COLO668 (cell line): ENCODE data around the gene CACNA1A.
"Not testable (repeated sequence)": the region's sequence is repeated elsewhere in the genome, so short reads cannot be mapped to it uniquely, and the experiment has no call there.

Experiments used
- DNase-seq: peaks from one replicate; lab custom pipeline; 2025; ENCODE audit not compliant: unreplicated experiment; lab: John Stamatoyannopoulos, UW

The CACNA1A gene

DNA sequence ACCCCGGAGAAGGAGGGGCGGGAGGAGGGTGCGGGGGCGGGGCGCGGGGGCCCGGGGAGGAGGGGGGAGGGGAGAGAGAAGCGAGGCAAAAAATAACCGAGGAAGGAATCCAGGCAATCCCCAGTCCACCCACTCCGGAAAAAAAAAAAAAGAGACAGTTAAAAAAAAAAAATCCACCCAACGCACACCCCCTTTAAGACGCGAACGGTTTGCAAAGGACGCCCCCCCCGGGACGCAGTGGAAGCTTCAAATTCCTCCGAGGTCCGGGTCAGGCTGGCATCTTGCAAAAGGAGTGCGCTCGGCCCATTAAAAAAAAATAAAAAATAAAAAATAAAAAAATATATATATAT lies at the start of gene CACNA1A:
CACNA1A (minus strand) TSS at position 9 of the 350 bp plus-strand sequence. CDS start 255 bp downstream, outside the sequence.
- no peak for DNase-seq

DNA sequence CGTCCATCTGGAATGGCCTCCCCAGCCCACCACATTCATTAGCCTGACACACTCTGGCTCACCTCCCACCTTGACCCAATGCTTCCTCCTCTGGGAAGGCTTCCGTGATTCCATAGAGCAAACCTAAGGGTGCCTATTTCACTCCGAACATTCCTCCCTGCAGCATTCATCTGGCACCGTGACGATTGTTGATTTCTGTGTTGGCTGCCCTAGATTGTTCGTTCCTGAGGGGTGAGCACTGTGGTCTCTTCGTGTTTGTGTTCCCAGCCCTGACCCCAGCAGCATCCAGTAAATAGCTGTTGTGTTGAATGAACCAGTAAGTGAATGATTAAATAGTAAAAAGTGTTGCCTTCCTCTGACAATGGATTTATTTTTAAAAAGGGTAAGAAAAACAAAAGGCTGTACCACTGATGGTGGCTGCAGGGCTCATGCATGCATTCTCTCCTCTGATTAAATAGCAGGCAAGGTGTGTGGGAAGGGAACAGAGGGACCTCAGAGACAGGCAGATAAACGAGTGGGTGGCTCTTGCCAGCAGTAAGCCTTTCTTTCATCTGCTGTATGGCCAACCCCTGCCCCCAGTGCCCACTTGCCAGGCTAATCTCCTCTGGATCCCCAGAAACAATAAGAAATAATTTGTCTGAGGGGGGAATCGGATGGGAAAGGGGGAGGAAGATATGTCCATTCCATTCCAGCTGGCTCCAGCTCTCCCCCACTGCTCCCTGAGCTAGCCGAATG lies 48.4 kb upstream of the CACNA1A start:
- no peak for DNase-seq

DNA sequence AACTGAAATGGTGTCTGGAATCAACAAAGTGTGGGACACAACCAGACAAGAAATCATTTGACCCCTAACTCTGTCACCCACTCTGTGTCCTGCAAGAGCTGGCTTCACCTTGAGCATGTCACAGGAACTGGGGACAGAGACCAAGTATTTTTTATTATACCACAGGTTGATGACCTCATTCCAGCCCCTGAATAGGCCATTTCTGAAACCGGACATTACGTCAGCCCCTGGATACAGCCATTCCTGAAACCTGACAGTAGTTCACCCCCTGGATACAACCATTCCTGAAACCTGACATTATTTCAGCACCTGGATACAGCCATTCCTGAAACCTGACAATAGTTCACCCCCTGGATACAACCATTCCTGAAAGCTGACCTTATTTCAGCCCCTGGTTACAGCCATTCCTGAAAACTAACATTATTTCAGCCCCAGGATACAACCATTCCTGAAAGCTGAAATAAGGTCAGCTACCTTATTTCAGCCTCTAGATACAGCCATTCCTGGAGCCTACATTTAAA lies 47.7 kb upstream of the CACNA1A start:
- DNase-seq, result no peak

DNA sequence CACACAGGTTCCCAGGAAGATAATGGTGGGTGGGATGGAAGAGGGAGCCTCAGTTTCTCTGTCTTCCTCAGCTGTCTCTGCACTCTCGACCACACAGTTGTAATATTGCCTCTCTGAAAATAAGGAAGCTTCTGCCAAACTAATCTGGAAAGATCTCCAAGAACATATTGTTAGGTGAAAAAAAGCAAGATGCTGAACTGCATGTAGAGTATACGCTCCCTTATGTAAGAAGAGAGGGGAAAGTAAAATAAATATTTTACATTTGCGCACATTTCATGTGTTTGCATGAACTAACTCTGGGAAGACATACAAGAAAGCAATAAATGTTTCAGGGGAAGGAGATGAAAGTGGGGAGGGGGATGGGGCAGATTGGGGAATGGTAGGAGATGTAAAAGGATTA lies 41.9 kb upstream of the CACNA1A start:
- DNase-seq, result no peak

DNA sequence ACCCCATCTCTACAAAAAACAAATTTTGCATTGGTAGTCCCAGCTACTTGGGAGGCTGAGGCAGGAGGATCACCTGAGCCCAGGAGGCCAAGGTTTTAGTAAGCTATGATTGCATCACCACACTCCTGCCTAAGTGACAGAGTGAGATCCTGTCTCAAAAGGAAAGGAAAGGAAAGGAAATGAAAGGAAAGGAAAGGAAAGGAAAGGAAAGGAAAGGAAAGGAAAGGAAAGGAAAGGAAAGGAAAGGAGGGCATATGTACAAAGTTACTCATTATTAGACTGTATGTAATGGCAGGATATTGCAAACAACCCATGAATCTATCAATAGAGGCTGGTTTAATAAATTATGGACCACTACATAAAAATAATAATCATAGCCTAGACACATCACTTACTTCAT lies 40.8 kb upstream of the CACNA1A start:
- DNase-seq, result no peak

DNA sequence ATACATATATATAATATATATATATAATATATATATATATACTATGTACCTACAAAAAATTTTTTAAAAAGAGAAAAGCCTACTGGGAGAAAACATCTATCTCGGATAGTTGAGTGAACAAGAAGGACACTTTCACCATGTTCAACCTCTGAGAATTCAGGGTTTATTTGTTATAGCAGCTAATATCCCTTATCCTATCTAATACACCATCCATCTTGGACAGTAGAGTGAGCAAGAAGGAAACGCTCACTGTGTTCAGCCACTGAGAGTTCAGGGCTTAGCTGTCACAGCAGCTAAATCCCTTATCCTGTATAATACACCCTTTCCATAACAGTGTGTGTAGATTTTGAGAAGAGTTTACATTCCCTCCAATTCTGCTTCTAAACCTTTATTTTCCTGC lies 38.1 kb upstream of the CACNA1A start:
- no peak for DNase-seq

DNA sequence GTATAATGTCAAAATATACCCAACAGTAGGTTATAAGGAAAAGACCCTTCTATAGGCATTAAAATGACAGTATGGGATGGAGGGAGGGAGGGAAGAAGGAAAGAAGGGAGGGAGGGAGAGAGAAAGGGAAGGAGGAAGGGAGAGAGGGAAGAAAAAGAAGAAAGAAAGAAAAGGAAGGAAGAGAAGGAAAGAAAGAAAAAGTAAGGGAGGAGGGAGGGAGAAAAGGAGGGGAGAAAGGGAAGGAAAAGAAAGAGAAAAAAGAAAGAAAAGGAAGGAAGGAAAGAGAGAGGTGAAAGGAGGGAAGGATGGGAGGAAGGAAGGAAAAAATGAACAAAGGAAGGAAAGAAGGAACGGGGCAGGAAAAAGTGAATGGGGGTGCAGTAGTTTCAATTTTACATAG lies 35.3 kb upstream of the CACNA1A start:
- DNase-seq, result no peak

DNA sequence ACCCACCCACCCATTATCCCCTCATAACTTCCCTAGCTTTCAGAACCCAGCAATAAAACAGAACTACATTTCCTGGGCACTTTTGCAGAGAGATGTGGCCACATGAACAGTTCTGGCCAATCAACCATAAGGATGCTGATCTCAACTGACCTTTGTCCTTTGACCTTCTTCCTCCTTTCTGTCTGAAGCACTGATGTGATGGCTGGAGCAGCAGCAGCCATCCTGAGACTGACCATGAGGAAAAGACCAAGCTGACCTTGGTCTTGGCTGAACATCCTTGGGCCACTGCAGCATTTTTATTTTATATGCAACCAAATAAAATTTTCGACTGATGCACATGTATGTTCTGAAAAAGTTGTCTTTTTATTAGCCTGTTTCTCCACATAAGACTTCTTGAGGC lies 33.1 kb upstream of the CACNA1A start:
- no peak for DNase-seq

DNA sequence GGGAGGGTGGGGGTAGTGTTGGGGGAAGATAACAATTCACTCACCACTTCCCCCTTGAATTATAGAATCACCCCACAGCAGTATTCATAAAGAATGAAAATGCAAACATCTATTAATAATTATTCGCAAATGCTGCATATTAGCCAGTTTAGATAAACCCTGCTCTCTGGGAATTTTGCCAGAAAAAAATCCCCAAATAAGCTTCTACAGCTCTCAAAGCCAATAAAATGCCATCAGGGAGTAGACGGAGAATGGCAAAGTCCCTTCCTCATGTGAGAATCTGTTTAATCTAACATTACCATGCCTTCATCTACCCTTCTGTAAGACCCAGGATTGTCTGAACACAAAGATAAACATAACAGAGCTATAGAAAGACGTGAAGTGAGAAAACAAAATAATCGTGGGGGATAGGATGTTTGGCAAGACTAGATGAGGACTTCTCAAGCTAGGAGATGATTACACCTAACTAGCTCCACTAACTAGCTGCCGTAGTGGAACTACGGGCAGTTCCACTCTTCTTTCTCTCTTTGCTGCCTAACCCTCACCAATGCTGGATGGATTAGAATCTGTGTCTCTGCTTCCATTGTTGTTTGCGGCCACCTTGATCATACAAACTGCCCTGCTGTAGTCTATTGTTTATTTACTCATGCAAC lies 32.4 kb upstream of the CACNA1A start:
- no peak for DNase-seq

DNA sequence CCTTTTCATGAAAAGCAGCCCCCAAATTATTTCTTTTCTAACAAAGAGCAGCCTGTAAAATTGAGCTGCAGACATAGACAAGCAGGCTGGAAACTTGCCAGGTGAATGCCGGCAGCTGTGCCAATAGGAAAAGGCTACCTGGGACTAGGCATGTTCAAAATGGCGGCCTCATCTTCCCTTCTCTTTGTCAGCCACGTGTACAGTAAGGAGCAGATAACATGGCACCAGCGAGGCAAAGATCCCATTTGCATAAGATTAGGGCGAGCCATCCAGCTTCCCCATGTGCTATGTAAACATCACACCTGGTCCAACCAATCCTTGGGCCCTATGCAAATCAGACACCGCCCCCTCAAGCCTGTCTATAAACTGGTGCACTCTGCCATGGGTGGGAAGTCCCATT lies 31.2 kb upstream of the CACNA1A start:
- peak; percentile 43 for DNase-seq

DNA sequence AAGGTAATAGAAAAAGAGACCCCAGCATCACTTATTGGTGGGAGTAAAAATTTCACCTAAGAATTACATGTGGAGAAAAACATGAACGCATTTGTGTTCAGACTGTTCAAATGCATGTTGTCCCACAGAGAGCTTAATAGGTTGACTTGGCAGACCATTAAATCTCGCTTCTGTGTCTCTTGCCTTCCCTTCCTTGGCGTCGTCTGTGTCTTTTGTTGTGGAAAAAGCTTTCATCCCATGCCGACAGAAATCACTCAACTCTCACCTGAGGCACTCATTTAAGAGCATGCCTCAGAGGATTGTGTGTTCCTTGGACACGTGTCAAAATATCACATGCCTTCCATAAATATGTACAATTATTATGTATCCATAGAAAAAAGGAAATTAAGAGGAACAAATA lies 24.4 kb upstream of the CACNA1A start:
- no peak for DNase-seq

DNA sequence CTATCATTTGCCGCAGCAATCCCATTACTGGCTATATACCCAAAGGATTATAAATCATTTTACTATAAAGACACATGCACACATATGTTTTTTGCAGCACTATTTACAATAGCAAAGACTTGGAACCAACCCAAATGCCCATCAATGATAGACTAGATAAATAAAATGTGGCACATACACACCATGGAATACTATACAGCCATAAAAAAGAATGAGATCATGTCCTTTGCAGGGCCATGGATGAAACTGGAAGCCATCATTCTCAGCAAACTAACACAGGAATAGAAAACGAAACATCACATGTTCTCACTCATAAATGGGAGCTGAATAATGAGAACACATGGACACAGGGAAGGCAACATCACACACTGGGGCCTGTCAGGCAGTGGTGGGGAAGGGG lies 23.4 kb upstream of the CACNA1A start:
- not testable (repeated sequence) for DNase-seq

DNA sequence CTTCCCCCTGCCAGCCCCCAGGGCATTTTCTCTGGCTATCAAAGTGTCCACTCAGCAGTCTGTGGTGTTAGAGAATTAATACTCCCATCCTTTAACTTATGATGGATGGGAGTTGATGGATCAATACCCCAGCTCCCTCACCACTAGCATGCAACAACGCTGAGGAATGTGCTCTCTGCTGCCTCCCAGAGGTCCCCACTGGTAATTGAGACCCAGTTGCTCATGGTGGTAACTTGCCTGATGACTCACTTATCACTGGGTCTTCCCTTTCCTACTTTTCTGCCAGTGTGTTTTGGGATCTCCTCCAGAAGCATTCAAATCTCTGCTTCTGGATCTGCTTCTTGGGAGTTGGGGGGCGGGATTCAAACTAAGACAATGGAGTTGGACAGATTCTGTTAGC lies 20.3 kb upstream of the CACNA1A start:
- DNase-seq, result peak; percentile 37

DNA sequence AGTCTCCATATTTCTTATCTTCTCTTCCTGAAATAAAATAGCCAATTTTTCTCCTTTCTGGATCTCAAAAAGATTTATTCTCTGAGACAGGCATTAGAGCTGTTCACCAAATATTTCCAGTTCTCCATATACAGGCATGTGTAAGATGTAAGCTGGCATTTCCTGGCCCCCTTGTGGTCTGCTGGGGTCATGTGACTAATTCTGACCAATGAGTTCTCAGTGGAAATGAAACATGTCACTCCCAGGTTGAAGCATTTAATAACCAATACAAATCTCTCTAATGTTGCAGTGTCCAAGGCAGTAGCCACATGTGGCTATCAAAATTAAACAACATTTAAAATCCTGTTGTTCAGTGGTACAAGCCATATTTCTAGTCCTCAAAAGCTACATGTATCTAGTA lies 14.8 kb upstream of the CACNA1A start:
- no peak for DNase-seq

DNA sequence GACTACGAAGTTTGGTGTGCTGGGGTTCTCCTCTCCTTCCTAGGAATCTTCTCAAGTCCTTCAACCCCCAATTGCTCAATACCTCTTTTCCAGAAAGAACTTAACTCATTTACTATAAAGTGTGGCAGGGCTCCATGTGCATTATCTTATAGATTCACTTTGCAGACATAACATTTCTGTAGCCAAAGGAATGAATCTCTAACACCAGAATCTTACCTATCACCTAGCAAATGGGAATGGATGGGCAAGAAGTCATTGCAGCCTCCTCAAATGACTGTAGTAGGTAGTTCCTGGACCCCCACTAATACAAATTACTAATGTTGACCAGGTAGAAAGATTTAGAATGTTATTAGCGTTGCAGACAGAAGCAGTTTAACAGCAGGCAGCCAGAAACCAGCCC lies 5.7 kb upstream of the CACNA1A start:
- no peak for DNase-seq

DNA sequence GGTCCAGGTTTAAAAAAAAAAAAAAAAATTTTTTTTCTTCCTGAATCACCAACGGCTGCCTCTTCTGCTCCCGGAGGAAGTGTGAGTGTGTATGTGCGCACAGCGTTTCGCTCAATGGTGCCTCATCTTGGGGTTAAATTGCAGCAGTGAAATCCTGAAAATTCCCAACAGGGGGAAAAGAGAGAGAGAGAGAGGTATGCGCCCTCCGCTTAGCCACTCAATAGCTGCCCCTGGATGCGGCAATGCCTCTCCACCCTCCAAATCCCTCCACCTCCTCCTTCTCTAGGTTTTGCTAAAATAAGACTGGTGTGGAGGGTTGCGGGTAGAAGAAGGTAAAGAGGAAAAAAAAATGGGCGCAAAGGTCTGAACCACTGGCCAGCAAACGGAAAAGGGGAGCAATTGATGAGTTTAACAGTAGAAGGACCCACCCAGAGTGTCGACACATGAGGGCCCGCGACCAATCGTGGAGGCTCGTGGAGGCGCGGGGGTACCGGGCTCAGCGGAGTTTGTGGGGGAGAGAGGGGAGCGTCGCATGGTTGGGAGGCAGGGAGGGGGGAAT lies 853 bp upstream of the CACNA1A start:
- no peak for DNase-seq

DNA sequence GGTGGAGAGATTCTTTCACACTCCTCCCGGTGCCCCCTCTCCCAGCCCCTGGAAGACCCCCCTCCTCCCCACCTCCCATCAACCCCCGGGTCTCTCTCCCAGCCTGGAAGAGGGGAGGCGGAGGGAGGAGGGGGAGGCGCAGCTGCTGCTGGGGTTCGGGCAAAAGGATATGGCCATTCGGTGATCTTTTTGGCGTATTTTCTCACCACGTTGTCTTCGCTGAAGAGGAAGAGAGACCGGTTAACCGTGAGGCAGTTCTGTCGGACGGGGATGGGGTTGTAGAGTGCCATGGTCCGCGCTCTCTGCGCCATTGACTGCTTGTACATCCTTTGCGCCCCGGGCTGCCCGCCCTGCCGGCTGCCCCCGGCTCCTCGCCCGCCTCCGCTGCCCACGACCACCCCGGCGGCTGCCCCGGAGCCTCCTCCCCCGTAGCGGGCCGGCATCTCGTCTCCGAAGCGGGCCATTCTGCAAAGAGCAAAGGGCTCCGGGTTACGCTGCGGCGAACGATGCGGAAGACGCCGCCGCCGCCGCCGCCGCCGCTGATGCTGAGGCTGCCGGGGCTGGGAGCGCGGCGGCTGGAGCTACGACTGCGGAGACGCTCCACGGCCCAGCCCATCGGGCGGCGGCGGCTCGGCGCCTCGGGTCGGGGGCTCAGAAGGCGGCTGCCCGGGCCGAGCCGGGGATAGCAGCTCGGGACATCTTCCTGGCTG lies 363 bp downstream of the CACNA1A start:
- DNase-seq, result no peak

DNA sequence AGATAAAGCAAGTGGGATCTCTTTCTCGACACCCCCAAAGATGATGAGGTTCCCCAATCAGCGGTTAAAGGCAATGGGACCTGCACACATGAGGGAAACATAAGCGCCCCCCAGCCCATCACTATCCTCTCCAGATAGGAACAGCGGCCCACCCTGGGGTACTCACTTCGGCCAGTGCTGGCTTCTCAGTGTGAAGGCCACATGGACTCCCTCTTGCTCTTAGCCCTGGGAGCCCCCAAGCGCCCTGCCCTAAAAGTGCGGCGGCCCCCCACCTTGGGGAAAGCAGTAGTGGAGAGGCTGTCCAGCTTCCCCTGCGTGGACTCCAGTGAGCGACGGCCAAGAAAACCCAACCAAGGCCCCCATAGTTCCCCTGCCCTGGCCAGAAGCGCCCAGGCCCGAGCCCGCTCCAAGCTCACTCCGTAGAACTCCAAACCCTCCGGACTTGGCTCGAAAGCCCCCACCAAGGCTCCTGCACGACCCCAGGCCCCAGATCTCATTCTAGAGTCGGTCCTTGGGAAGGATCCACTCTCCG lies 1.0 kb downstream of the CACNA1A start:
- DNase-seq, result no peak

DNA sequence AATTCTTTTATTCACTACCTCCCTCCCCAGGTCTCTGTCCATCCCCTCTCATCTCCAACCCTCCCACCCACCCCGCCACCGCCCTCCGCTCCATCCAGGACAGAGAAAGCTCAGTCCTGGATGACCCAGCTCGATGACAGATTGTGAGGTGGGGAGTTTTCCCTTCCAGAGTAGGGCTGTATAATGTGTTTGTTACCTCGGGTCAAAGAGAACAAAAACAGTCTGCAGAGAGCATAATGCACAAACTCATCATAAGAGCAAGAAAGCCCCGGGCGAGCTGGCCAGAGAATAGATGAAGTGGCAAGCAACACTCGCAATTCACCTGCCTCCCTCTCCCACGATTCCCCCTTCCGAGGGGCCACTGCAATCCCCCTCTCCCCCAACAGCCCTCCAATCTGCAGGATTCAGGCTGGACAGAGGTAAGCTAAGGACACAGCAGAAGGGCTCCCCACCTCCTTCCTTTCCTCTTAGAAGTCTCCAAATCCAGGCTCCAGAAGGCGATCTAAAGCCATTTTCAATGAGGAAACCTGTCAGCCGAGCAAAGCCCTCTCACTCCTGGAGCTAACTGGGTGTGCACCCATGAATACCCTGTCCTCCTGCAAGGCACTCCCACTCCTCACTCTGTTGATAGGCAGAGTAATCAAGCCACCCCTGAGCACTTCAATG lies 2.6 kb downstream of the CACNA1A start:
- DNase-seq, result no peak

DNA sequence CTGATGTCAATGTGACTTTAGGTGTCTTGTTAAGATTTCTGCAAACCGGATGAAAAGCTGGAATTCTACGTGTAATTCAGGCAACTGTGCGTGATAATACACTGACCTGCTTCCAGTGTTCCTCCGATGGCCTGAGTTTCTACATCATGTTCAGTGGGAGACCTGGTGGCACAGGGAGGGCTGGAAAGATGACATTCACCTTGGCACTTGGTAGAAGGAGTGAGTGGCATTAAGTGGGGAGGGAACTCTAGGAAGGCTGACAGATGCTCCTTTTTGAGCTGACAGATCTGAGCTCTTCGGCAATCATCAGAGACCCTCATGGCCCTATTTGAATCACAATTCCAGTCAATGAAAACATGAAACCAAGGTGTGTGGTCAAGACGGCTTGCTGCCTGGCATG lies 4.0 kb downstream of the CACNA1A start:
- DNase-seq, result no peak

DNA sequence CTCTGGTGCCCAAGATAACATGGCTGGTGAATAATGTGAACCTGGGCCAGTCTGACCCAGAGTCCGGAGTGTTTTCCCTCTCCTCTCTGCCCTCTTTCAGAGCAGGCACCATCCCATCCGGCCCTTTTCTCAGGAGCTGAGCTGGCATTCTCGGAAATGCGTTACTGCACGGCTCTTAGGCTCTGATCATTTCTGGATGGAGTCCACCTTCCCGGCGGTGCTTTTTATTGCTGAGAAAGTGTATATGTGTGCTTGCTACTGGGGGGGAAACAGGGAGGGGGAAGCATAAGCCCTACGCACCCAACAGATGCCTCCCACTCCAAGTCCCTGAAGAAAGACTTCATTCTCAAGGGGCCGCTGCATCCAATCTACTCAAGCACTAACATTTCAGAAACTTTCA lies 6.6 kb downstream of the CACNA1A start:
- DNase-seq, result no peak
